Epithelial cell of esophagus (primary cell): ENCODE data around the gene HKDC1.
"Not testable (repeated sequence)": the region's sequence is repeated elsewhere in the genome, so short reads cannot be mapped to it uniquely, and the experiment has no call there.

Experiments used
- DNase-seq: peaks from one replicate; pipeline ENCODE4 v3.0.0; 2010; ENCODE audit warnings: low read depth
- H3K4me3 ChIP-seq: 2 replicates; pipeline ENCODE4 v1.5.1; 2011; ENCODE audit warnings: mild to moderate bottlenecking, low read length, control low read depth
- TF ChIP-seq, protein P1 (sequence below): IDR thresholded peaks from 2 replicates; pipeline ENCODE4 v1.5.1; 2011; ENCODE audit warnings: low read depth, mild to moderate bottlenecking, low read length, control low read depth, inconsistent platforms; ENCODE audit not compliant: insufficient read depth; ENCODE audit errors: missing control alignments

The HKDC1 gene

DNA sequence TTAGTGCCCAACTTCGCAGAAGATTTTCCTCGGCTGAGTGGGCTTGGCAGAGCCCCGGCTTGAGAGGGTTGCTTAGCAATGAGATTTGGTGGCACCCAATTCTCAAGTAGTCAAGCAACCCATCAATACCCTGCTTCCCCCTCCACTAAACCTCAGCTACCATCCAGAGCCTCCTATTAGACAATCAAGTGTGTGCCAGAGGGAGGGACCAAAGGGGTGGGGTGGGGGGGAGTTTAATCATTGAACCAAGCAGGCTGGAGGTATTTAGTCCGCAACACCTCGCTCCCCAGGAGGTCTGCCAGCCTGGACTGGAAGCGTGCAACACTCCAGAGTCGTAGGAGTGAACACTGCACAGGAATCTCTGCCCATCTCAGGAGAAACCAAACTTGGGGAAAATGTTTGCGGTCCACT, at the start of gene HKDC1:
Gene HKDC1, plus strand, starts transcription at position 292 of the 411 bp plus-strand sequence. Its CDS starts 104 bp downstream, at position 396.
- TF ChIP-seq, protein P1, sequence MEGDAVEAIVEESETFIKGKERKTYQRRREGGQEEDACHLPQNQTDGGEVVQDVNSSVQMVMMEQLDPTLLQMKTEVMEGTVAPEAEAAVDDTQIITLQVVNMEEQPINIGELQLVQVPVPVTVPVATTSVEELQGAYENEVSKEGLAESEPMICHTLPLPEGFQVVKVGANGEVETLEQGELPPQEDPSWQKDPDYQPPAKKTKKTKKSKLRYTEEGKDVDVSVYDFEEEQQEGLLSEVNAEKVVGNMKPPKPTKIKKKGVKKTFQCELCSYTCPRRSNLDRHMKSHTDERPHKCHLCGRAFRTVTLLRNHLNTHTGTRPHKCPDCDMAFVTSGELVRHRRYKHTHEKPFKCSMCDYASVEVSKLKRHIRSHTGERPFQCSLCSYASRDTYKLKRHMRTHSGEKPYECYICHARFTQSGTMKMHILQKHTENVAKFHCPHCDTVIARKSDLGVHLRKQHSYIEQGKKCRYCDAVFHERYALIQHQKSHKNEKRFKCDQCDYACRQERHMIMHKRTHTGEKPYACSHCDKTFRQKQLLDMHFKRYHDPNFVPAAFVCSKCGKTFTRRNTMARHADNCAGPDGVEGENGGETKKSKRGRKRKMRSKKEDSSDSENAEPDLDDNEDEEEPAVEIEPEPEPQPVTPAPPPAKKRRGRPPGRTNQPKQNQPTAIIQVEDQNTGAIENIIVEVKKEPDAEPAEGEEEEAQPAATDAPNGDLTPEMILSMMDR, result no peak
- no peak within 1 kb of the TSS for H3K4me3 ChIP-seq
- no peak for DNase-seq

GRCh38 chr10:69172241-69172982, 47.7 kb upstream of the HKDC1 start:
- no peak for DNase-seq
- TF ChIP-seq, protein P1, result no peak
- H3K4me3 ChIP-seq, result no peak overlapping the region

DNA sequence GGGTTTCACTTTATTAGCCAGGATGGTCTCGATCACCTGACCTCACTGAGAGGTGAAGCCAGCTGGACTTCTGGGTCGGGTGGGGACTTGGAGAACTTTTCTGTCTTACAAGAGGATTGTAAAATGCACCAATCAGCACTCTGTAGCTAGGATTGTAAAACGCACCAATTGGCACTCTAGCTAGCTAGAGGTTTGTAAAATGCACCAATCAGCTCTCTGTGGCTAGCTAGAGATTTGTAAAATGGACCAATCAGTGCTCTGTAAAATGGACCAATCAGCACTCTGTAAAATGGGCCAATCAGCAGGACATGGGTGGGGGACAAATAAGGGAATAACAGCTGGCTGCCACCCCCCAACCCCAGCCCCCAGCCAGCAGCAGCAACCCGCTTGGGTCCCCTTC, 44.8 kb upstream of the HKDC1 start:
- not testable (repeated sequence) for H3K4me3 ChIP-seq, DNase-seq

DNA sequence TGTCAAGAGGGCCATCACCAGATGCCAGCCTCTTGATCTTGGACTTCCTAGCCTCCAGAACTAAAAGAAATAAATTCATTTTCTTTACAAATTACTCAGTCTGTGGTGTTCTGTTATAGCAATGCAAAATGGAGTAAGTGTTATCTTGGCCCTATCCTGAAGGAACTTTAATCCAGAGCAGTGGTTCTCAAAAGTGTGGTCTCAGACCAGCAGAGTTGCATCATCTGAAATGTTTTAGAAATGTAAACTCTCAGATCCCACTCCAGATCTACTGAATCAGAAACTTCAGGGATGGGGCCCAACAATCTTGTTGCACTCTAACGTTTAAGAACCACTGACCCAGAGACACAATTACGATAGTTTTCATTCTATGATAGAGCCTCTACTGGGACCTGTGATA, 43.3 kb upstream of the HKDC1 start:
- DNase-seq, result no peak
- TF ChIP-seq, protein P1, result no peak
- H3K4me3 ChIP-seq, result no peak overlapping the region

DNA sequence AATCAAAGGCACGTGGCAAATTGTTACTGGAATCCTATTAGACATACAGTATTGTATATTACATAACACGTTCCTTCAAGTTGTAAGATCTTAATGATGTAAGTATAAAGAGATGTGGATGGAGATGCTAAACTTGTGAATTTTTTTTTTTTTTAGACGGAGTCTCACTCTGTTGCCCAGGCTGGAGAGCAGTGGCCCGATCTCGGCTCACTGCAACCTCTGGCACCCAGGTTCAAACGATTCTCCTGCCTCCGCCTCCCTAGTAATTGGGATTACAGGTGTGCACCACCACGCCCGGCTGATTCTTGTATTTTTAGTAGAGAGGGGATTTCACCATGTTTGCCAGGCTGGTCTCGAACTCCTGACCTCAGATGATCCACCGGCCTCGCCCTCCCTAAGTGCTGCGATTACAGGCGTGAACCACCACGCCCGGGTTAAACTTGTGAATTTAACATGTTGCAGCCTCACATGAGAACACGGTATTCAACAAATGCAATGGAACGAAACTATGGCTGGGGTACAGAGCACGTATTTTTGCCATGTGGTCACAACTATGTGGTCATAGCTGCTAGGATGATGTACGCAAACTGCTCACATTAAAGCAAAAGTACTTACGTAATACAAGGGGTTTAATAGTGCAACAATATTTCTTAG, 40.9 kb upstream of the HKDC1 start:
- TF ChIP-seq, protein P1, result no peak
- DNase-seq, result no peak
- peak overlapping the region; percentile 99 for H3K4me3 ChIP-seq

DNA sequence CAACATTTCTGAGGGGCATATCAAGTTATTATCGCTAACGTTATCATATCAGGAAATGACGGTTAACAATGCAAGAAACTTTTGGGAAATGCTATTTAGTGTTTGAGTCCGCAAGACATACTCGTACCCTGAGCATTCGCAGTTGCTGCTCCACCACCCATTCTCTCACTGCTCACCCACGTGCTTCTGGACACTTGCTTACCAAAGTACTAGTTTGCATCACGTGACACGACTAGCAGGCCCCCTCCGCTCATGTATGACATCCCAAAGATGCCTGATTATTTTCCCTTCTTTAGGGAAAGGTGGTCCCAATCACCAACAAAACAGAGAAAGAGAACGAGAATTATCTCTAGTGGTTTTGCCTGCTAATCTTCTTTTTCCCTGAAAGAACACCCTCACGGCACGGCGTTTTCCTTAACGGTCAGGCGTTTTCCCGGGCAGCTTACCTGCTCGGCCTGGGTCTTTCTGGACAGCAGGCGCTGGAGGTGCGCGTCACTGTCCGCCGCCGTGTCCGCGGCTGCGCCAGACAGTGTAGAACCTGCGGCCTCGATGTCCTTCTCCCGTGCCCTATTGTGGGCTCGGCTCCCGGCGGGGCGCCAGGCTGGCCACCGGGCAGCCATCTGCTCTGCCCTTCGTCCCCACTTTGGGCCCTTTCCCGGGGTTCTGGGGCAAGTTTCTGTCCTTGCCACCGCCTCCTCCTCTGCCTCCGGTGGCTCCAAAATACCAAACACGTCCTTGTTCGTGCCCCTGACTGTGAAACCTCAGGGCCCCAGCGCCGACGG, 40.2 kb upstream of the HKDC1 start, which contains the start of gene SUPV3L1:
Gene SUPV3L1, plus strand, starts transcription at position 492 of the 782 bp plus-strand sequence. Its CDS starts 58 bp downstream, at position 550.
- H3K4me3 ChIP-seq, result peak within 1 kb of the TSS; percentile 99
- peak; percentile 97 for DNase-seq
- TF ChIP-seq, protein P1, result no peak
